ENCODE results near the gene MUC5B. TPM values are rescaled to one million over a fixed set of nuclear protein-coding genes. Genes with fewer than 3 reads are reported as not detected.
A peak's percentile ranks its signal among the peaks of the same experiment; 100 is the strongest.
"Not testable (repeated sequence)": the region's sequence is repeated elsewhere in the genome, so short reads cannot be mapped to it uniquely, and the experiment has no call there.

The MUC5B gene
- total RNA-seq, 2 donors from 2014 or later = 0.18 to 17.3 TPM

GRCh38 chr11:1261241-1262071 lies 38.6 kb downstream of the MUC5B start:
- intact Hi-C loops (cut with DNase I) = loop anchor here (5.0 kb wide), 1 partner anchor 46 kb away; the partner anchor contains the start of gene TOLLIP
- Histone ChIP-seq H3K9me3 (no peaks in the 10 kb centered on the region), H3K4me3 (peak overlapping the region in 1 of 2 donors; percentile 32), H3K4me1 (replicated peaks) (peaks cover 4% of the 10 kb centered on the region), H3K27me3 (replicated peaks; ENCODE audit: insufficient read depth) (no peaks in the 10 kb centered on the region), H3K27ac (no peak overlapping the region), H3K36me3 (no peaks in the 10 kb centered on the region)
- 82% methylated on average over 39 of the region's 39 CpGs for WGBS
- TF ChIP-seq POLR2AphosphoS5 (IDR thresholded peaks at IDR 0.05) (no peak), CTCF (IDR thresholded peaks at IDR 0.05) (no peak), POLR2A (IDR thresholded peaks at IDR 0.05) (no peak)
- DNase-seq (ENCODE audit: low spot score) = no peak

- DNase-seq (ENCODE audit: low spot score) = peak; percentile 91
- H3K36me3 ChIP-seq = no peaks in the 10 kb centered on the region
- intact Hi-C loops (cut with DNase I) = loop anchor here (5.0 kb wide), 1 partner anchor 45 kb away; the partner anchor contains the start of gene TOLLIP
- no peaks in the 10 kb centered on the region for H3K9me3 ChIP-seq
- no peaks in the 10 kb centered on the region for H3K27me3 ChIP-seq (replicated peaks; ENCODE audit: insufficient read depth)
- 9% methylated on average over 26 of the region's 31 CpGs for WGBS
- H3K4me1 ChIP-seq (replicated peaks) = peaks cover 4% of the 10 kb centered on the region
- peak overlapping the region; percentile 54 to 69 for H3K27ac ChIP-seq
- peak overlapping the region; percentile 32 to 36 for H3K4me3 ChIP-seq
- TF ChIP-seq CTCF (IDR thresholded peaks at IDR 0.05) (no peak), POLR2A (IDR thresholded peaks at IDR 0.05) (peak; percentile 57), POLR2AphosphoS5 (IDR thresholded peaks at IDR 0.05) (peak; percentile 76)
Observed at GRCh38 chr11:1262172-1263006, 39.5 kb downstream of the MUC5B start.

- peak overlapping the region in 1 of 2 donors; percentile 36 for H3K4me3 ChIP-seq
Observed at GRCh38 chr11:1263010-1263409, 40.1 kb downstream of the MUC5B start.

DNA sequence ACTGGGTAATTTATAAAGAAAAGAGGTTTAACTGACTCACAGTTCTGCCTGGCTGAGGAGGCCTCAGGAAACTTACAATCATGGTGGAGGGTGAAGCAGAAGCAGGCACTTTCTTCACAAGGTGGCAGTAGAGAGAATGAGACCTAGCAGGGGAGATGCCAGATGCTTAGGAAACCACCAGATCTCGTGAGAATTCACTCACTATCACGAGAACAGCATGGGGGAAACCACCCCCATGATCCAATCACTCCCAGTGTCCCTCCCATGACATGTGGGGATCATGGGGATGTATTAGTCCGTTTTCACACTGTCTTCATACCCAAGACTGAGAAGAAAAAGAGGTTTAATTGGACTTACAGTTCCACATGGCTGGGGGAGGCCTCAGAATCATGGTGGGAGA lies 41.6 kb downstream of the MUC5B start:
- WGBS = 28% methylated on average over 3 of the region's 3 CpGs
- intact Hi-C loops (cut with DNase I) = loop anchor here (5.0 kb wide), 1 partner anchor 43 kb away; the partner anchor contains the start of gene TOLLIP
- H3K9me3 ChIP-seq; H3K4me1 ChIP-seq (replicated peaks); H3K4me3 ChIP-seq; DNase-seq (ENCODE audit: low spot score); H3K27ac ChIP-seq; H3K36me3 ChIP-seq; H3K27me3 ChIP-seq (replicated peaks; ENCODE audit: insufficient read depth): not testable (repeated sequence)
- TF ChIP-seq CTCF (IDR thresholded peaks at IDR 0.05) = peak in 2 of 4 experiments; percentile 37 to 45
- peak; percentile 29 for TF ChIP-seq POLR2AphosphoS5 (IDR thresholded peaks at IDR 0.05)

More at GRCh38 chr11:1263010-1263409, 40.1 kb downstream of the MUC5B start:
- H3K4me1 ChIP-seq (replicated peaks) = peaks cover 4% of the 10 kb centered on the region
- intact Hi-C loops (cut with DNase I) = loop anchor here (5.0 kb wide), 1 partner anchor 44 kb away; the partner anchor contains the start of gene TOLLIP
- H3K36me3 ChIP-seq = no peaks in the 10 kb centered on the region
- H3K9me3 ChIP-seq = no peaks in the 10 kb centered on the region
- no peaks in the 10 kb centered on the region for H3K27me3 ChIP-seq (replicated peaks; ENCODE audit: insufficient read depth)
- no peak for DNase-seq (ENCODE audit: low spot score)
- no peak for TF ChIP-seq CTCF (IDR thresholded peaks at IDR 0.05)
- no peak for TF ChIP-seq POLR2A (IDR thresholded peaks at IDR 0.05)
- no peak for TF ChIP-seq POLR2AphosphoS5 (IDR thresholded peaks at IDR 0.05)
- WGBS = 46% methylated on average over 7 of the region's 7 CpGs
- H3K27ac ChIP-seq = peak overlapping the region; percentile 54 to 69

DNA sequence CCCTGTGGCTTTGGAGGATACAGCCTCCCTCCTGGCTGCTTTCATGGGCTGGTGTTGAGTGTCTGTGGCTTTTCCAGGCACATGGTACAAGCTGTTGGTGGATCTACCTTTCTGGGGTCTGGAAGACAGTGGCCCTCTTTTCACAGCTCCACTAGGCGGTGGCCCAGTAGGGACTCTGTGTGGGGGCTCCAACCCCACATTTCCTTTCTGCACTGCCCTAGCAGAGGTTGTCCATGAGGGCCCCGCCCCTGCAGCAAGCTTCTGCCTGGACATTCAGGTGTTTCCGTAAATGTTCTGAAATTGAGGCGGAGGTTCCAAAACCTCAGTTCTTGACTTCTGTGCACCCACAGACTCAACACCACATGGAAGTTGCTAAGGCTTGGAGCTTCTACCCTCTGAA lies 42.6 kb downstream of the MUC5B start:
- intact Hi-C loops (cut with DNase I); H3K4me1 ChIP-seq (replicated peaks); H3K36me3 ChIP-seq; H3K27ac ChIP-seq; H3K27me3 ChIP-seq (replicated peaks; ENCODE audit: insufficient read depth); H3K9me3 ChIP-seq; DNase-seq (ENCODE audit: low spot score); H3K4me3 ChIP-seq: not testable (repeated sequence)
- WGBS = 95% methylated on average over 4 of the region's 4 CpGs

- H3K27me3 ChIP-seq (replicated peaks; ENCODE audit: insufficient read depth); H3K27ac ChIP-seq; H3K4me1 ChIP-seq (replicated peaks); intact Hi-C loops (cut with DNase I); H3K9me3 ChIP-seq; H3K4me3 ChIP-seq; H3K36me3 ChIP-seq; DNase-seq (ENCODE audit: low spot score): not testable (repeated sequence)
- 53% methylated on average over 2 of the region's 2 CpGs for WGBS
Observed at GRCh38 chr11:1266976-1267375, 44.1 kb downstream of the MUC5B start.

All from prostate gland (tissue), 2 donors.